HepG2 (cell line): ENCODE data around the gene FDXR. TPM values are rescaled to one million over a fixed set of nuclear protein-coding genes. Genes with fewer than 3 reads are reported as not detected.
A peak's percentile ranks its signal among the peaks of the same experiment; 100 is the strongest.

ENCODE experiments used
- ARNT2 ChIP-seq: sonication (generic); formaldehyde crosslinking; IDR thresholded peaks from 2 replicates; pipeline ENCODE4 v1.8.0; 2022; ENCODE audit warnings: mild to moderate bottlenecking, low read depth, missing genetic modification reagents, moderate library complexity
- CHD4 ChIP-seq: fragments of 200-600 bp; sonication (generic); IDR thresholded peaks from 2 replicates; pipeline ENCODE4 v1.7.0; 2017; ENCODE audit warnings: mild to moderate bottlenecking, low read length, borderline replicate concordance
- CREB3 ChIP-seq: sonication (generic); formaldehyde crosslinking; IDR thresholded peaks from 2 replicates; pipeline ENCODE4 v1.5.0; 2020; ENCODE audit warnings: missing genetic modification reagents
- ESRRA ChIP-seq: sonication (generic); formaldehyde crosslinking; IDR thresholded peaks from 2 replicates; pipeline ENCODE4 v1.5.1; 2020; ENCODE audit warnings: mild to moderate bottlenecking, low read depth, missing genetic modification reagents
- GABPB1 ChIP-seq: IDR thresholded peaks from 2 replicates; pipeline ENCODE4 v1.6.1; 2016; ENCODE audit warnings: mild to moderate bottlenecking, missing genetic modification reagents, moderate library complexity, missing compliant biosample characterization
- GATAD1 ChIP-seq: IDR thresholded peaks from 2 replicates; pipeline ENCODE4 v1.6.1; 2016; ENCODE audit warnings: missing genetic modification reagents, missing compliant biosample characterization
- HOMEZ ChIP-seq: IDR thresholded peaks from 2 replicates; pipeline ENCODE4 v1.6.1; 2016; ENCODE audit warnings: low read depth
- IKZF4 ChIP-seq: sonication (generic); formaldehyde crosslinking; IDR thresholded peaks from 2 replicates; pipeline ENCODE4 v1.5.1; 2020; ENCODE audit warnings: borderline replicate concordance, mild to moderate bottlenecking, low read depth, missing genetic modification reagents; ENCODE audit errors: not compliant biosample characterization
- NONO ChIP-seq, 2 experiments: fragments of 450-650 bp in 1 of 2; sonication (generic) in 1 of 2; formaldehyde crosslinking in 1 of 2; IDR thresholded peaks in 1 of 2; conservative IDR thresholded peaks in 1 of 2; 2 replicates each; pipeline versions ENCODE4 v1.6.1 to v1.8.0; 2017 to 2022; ENCODE audit warnings: mild to moderate bottlenecking in 1 of 2, missing genetic modification reagents in 1 of 2, moderate library complexity in 1 of 2
- NPAS2 ChIP-seq: sonication (generic); formaldehyde crosslinking; IDR thresholded peaks from 2 replicates; pipeline ENCODE4 v1.8.0; 2022; ENCODE audit warnings: mild to moderate bottlenecking, missing genetic modification reagents, borderline replicate concordance
- NR2F2 ChIP-seq: IDR thresholded peaks from 2 replicates; pipeline ENCODE4 v1.6.1; 2012; ENCODE audit warnings: low read depth, inconsistent platforms, borderline replicate concordance
- PATZ1 ChIP-seq: sonication (generic); formaldehyde crosslinking; IDR thresholded peaks from 2 replicates; pipeline ENCODE4 v1.4.0; 2020; ENCODE audit warnings: missing genetic modification reagents
- SP4 ChIP-seq: sonication (generic); formaldehyde crosslinking; IDR thresholded peaks from 2 replicates; pipeline ENCODE4 v1.8.1; 2023; ENCODE audit warnings: mild to moderate bottlenecking, missing genetic modification reagents
- TOPORS ChIP-seq: sonication (generic); formaldehyde crosslinking; IDR thresholded peaks from 2 replicates; pipeline ENCODE4 v1.8.0; 2023; ENCODE audit warnings: mild to moderate bottlenecking, missing genetic modification reagents
- YY1 ChIP-seq: IDR thresholded peaks from 2 replicates; pipeline ENCODE4 v1.6.1; 2011; ENCODE audit warnings: low read length, low read depth, moderate library complexity, mild to moderate bottlenecking; ENCODE audit not compliant: insufficient read depth, insufficient replicate concordance
- ZNF274 ChIP-seq: sonication (generic); formaldehyde crosslinking; IDR thresholded peaks from 2 replicates; pipeline ENCODE4 v1.5.1; 2020; ENCODE audit warnings: mild to moderate bottlenecking, missing genetic modification reagents
- ZNF430 ChIP-seq: sonication (generic); formaldehyde crosslinking; IDR thresholded peaks from 2 replicates; pipeline ENCODE4 v1.9.0; 2021; ENCODE audit warnings: mild to moderate bottlenecking, missing genetic modification reagents
- ZNF607 ChIP-seq: sonication (generic); formaldehyde crosslinking; IDR thresholded peaks from 2 replicates; pipeline ENCODE4 v1.5.1; 2020; ENCODE audit warnings: missing genetic modification reagents, mild to moderate bottlenecking, borderline replicate concordance
- ZNF737 ChIP-seq: sonication (generic); formaldehyde crosslinking; IDR thresholded peaks from 2 replicates; pipeline ENCODE4 v1.5.0; 2020; ENCODE audit warnings: missing genetic modification reagents, mild to moderate bottlenecking, borderline replicate concordance
- ZNF777 ChIP-seq: sonication (generic); formaldehyde crosslinking; IDR thresholded peaks from 2 replicates; pipeline ENCODE4 v1.4.0; 2020; ENCODE audit warnings: missing genetic modification reagents
- ZNF891 ChIP-seq: sonication (generic); formaldehyde crosslinking; IDR thresholded peaks from 2 replicates; pipeline ENCODE4 v1.5.0; 2020; ENCODE audit warnings: mild to moderate bottlenecking, missing genetic modification reagents
- polyA plus RNA-seq, 8 experiments: library from polyadenylated mRNA; depleted of rRNA in 3 of 8; stranded (reverse) in 7 of 8; unstranded in 1 of 8; fragments of >200 nt; fragmentation: Illumina TruSeq in 4 of 8; extraction: Trizol in 4 of 8; gene quantifications; 2 replicates each; pipeline versions ENCODE4 v1.2.1 to v1.2.3, GENCODE V29; 2011 to 2016; ENCODE audit warnings: low read depth in 4 of 8, missing spikeins in 1 of 8, mixed read lengths in 1 of 8; ENCODE audit not compliant: insufficient read depth in 1 of 8
- total RNA-seq, 5 experiments: library from RNA; depleted of rRNA; stranded (reverse); fragments of >200 nt; fragmentation: Illumina TruSeq; extraction: Trizol; gene quantifications; 2 replicates each; pipeline ENCODE4 v1.2.3, GENCODE V29; 2016; ENCODE audit warnings: low read depth in 1 of 5
- TF ChIP-seq, protein P1 (sequence below): IDR thresholded peaks from 2 replicates; pipeline ENCODE4 v1.6.1; 2016; ENCODE audit warnings: mild to moderate bottlenecking

Gene FDXR
- total and polyA plus RNA-seq, 2 of the 13 experiments (the other 11 are each of a cell fraction or from before 2014, with no cell fraction given), result 23.4 to 116 TPM

- TF ChIP-seq CREB3 (peak; percentile 21; the same call in 1 of the 2 replicates), SP4 (CRISPR knock-in tag) (peak; percentile 47; the same call in 1 of the 2 replicates), NPAS2 (CRISPR knock-in tag) (no peak), PATZ1 (CRISPR knock-in tag) (peak; percentile 80), ZNF891 (CRISPR knock-in tag) (no peak), NONO (IDR thresholded peaks at IDR 0.05) (no peak), NONO (CRISPR knock-in tag; conservative IDR thresholded peaks at IDR 0.05) (0 out of 2 replicates have a peak, but pooled peaks have one; percentile 42), ZNF274 (CRISPR knock-in tag) (peak; percentile 21; the same call in 1 of the 2 replicates), GATAD1 (CRISPR knock-in tag) (0 out of 2 replicates have a peak, but pooled peaks have one; percentile 15), ARNT2 (CRISPR knock-in tag) (peak; percentile 62; the same call in 1 of the 2 replicates), ZNF430 (CRISPR knock-in tag) (0 out of 2 replicates have a peak, but pooled peaks have one; percentile 39), GABPB1 (CRISPR knock-in tag) (peak; percentile 45; the same call in 1 of the 2 replicates), TOPORS (CRISPR knock-in tag) (peak; percentile 75; the same call in 1 of the 2 replicates), ZNF777 (CRISPR knock-in tag) (peak; percentile 100), YY1 (peak; percentile 40), NR2F2 (no peak), ESRRA (CRISPR knock-in tag) (peak; percentile 32; the same call in 1 of the 2 replicates), HOMEZ (CRISPR knock-in tag) (no peak), IKZF4 (CRISPR knock-in tag) (no peak), ZNF737 (CRISPR knock-in tag) (no peak), CHD4 (no peak), ZNF607 (peak; percentile 39; the same call in 1 of the 2 replicates)
- TF ChIP-seq, protein P1, sequence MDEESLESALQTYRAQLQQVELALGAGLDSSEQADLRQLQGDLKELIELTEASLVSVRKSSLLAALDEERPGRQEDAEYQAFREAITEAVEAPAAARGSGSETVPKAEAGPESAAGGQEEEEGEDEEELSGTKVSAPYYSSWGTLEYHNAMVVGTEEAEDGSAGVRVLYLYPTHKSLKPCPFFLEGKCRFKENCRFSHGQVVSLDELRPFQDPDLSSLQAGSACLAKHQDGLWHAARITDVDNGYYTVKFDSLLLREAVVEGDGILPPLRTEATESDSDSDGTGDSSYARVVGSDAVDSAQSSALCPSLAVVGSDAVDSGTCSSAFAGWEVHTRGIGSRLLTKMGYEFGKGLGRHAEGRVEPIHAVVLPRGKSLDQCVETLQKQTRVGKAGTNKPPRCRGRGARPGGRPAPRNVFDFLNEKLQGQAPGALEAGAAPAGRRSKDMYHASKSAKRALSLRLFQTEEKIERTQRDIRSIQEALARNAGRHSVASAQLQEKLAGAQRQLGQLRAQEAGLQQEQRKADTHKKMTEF (CRISPR knock-in tag), result 0 out of 2 replicates have a peak, but pooled peaks have one; percentile 24
These were observed 30.0 kb downstream of the FDXR start (continued) for GRCh38 chr17:74842599-74843351.
